ENCODE data around the gene PRXL2A.

PRXL2A gene

GRCh38 chr10:80433134-80433533 lies 24.8 kb downstream of the PRXL2A start:
- no peaks in the 10 kb centered on the region for H3K36me3 ChIP-seq (ENCODE audit: control insufficient read depth, insufficient read depth, low read length)
- no peaks in the 10 kb centered on the region for H3K9me3 ChIP-seq (ENCODE audit: control insufficient read depth, low read length)
- H3K4me3 ChIP-seq (ENCODE audit: low read length) = no peak overlapping the region
- no peak overlapping the region for H3K9ac ChIP-seq (ENCODE audit: low read length)
- peaks cover 8% of the 10 kb centered on the region for H3K4me1 ChIP-seq (ENCODE audit: control insufficient read depth, insufficient read depth, low read length)
- no peaks in the 10 kb centered on the region for H3K27me3 ChIP-seq (ENCODE audit: control insufficient read depth, insufficient read depth, low read length)

DNA sequence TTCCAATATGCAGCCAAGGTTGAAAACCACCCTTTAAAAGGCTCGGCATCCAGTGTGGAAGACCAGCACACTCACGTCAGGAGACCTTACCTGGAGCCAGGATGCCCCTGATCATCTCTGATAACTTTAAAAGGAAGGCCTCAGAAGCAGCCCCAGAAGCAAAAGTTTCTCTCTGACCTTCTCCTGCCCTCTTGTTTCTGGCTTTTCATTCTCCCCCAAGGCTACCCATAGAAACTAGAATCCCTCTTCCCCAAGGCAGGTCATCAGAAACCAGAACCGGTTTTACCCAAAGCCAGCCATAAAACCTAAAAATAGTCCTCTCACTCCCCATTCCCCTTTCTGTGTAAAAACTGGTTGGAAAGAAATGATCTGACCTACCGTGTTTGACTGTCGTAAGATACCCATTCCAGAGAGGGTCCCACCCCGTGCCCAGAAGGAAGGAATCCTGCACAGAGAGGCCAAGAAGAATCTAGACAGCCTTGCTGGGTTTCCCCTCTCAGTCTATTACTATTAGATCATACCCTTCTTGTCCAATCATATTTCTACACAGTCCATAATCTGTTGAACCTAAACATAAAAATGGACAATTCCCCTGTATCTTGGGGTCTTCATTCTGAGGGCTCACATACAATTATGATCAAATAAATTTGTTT lies 28.2 kb downstream of the PRXL2A start:
- no peak overlapping the region for H3K9ac ChIP-seq (ENCODE audit: low read length)

DNA sequence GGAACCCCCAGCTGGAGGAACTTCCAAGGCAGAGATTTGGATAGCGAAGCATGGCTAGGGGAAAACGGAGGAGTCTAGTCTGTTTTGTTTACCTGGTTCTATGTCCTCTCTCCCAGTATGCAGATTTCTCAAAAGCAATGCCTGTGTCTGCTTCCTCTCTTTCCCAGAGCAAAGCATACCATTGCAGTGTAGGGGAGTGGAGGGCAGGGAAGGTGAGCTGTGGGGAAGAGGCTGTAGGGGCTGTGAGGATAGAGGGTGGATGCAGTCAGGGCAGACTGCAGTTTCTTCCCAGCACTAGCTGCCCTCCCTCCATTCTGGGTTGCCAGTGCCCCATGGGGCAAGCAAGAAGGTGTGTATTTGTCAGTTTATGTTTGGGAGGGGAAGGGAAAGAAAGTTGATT lies 28.9 kb downstream of the PRXL2A start:
- H3K4me1 ChIP-seq (ENCODE audit: control insufficient read depth, insufficient read depth, low read length) = no peaks in the 10 kb centered on the region
- no peak overlapping the region for H3K4me3 ChIP-seq (ENCODE audit: low read length)
- H3K36me3 ChIP-seq (ENCODE audit: control insufficient read depth, insufficient read depth, low read length) = no peaks in the 10 kb centered on the region
- no peak overlapping the region for H3K9ac ChIP-seq (ENCODE audit: low read length)
- no peaks in the 10 kb centered on the region for H3K27me3 ChIP-seq (ENCODE audit: control insufficient read depth, insufficient read depth, low read length)
- no peaks in the 10 kb centered on the region for H3K9me3 ChIP-seq (ENCODE audit: control insufficient read depth, low read length)

More for the DNA sequence above, 28.2 kb downstream of the PRXL2A start:
- H3K4me3 ChIP-seq (ENCODE audit: low read length) = no peak overlapping the region
- no peaks in the 10 kb centered on the region for H3K4me1 ChIP-seq (ENCODE audit: control insufficient read depth, insufficient read depth, low read length)
- H3K27me3 ChIP-seq (ENCODE audit: control insufficient read depth, insufficient read depth, low read length) = no peaks in the 10 kb centered on the region
- no peaks in the 10 kb centered on the region for H3K9me3 ChIP-seq (ENCODE audit: control insufficient read depth, low read length)
- no peaks in the 10 kb centered on the region for H3K36me3 ChIP-seq (ENCODE audit: control insufficient read depth, insufficient read depth, low read length)

- no peak overlapping the region for H3K4me3 ChIP-seq (ENCODE audit: low read length)
- H3K9me3 ChIP-seq (ENCODE audit: control insufficient read depth, low read length) = no peaks in the 10 kb centered on the region
- H3K9ac ChIP-seq (ENCODE audit: low read length) = no peak overlapping the region
- H3K4me1 ChIP-seq (ENCODE audit: control insufficient read depth, insufficient read depth, low read length) = no peaks in the 10 kb centered on the region
- no peaks in the 10 kb centered on the region for H3K36me3 ChIP-seq (ENCODE audit: control insufficient read depth, insufficient read depth, low read length)
- no peaks in the 10 kb centered on the region for H3K27me3 ChIP-seq (ENCODE audit: control insufficient read depth, insufficient read depth, low read length)
Observed at GRCh38 chr10:80441831-80442230, 33.5 kb downstream of the PRXL2A start.

DNA sequence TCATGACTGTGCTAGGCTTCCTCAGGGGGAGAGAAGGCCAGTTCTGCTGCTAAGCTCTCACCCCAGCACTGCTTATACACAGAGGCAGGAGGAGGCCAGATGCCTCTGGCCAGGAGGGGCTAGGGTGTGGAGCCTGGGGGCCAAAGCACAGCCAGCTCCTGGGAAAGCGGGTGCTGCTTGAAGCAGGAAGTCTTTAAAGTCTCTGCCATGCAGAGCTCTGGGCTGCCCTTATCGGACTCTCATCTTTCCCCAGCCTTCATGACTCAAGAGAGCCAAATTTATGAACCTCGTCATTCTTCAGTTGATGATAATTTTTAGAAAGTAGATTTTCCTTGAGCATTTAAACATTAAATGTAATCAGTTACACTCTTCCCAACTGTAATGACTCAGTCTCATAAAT lies 34.5 kb downstream of the PRXL2A start:
- H3K27me3 ChIP-seq (ENCODE audit: control insufficient read depth, insufficient read depth, low read length) = no peaks in the 10 kb centered on the region
- no peaks in the 10 kb centered on the region for H3K9me3 ChIP-seq (ENCODE audit: control insufficient read depth, low read length)
- H3K9ac ChIP-seq (ENCODE audit: low read length) = no peak overlapping the region
- H3K4me1 ChIP-seq (ENCODE audit: control insufficient read depth, insufficient read depth, low read length) = no peaks in the 10 kb centered on the region
- no peak overlapping the region for H3K4me3 ChIP-seq (ENCODE audit: low read length)
- H3K36me3 ChIP-seq (ENCODE audit: control insufficient read depth, insufficient read depth, low read length) = no peaks in the 10 kb centered on the region

DNA sequence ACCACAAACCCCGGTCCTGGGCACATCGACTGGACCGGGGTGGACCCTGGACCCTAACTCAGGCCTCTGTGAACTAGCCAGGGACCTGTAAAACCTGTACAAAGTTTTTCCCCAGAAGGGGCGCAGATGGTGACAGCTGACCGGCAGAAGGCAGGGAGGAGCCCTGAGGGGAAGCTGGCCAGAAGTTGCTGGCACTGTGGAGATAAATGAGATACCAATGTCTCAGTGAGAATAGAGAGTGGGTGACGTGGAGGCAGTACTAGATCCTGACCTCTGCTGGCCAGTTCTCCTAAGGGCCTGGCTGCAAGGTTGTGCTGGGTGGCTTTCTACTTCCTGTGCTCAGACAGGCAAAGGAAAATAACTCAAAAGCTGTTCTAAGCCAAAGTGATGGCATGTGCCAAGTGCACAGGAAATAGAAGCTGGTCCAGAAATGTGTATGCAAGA lies 35.2 kb downstream of the PRXL2A start:
- no peak overlapping the region for H3K4me3 ChIP-seq (ENCODE audit: low read length)
- no peaks in the 10 kb centered on the region for H3K9me3 ChIP-seq (ENCODE audit: control insufficient read depth, low read length)
- no peaks in the 10 kb centered on the region for H3K4me1 ChIP-seq (ENCODE audit: control insufficient read depth, insufficient read depth, low read length)
- H3K9ac ChIP-seq (ENCODE audit: low read length) = no peak overlapping the region
- H3K36me3 ChIP-seq (ENCODE audit: control insufficient read depth, insufficient read depth, low read length) = no peaks in the 10 kb centered on the region
- H3K27me3 ChIP-seq (ENCODE audit: control insufficient read depth, insufficient read depth, low read length) = no peaks in the 10 kb centered on the region

GRCh38 chr10:80444124-80444523 lies 35.8 kb downstream of the PRXL2A start:
- H3K9ac ChIP-seq (ENCODE audit: low read length) = no peak overlapping the region
- H3K36me3 ChIP-seq (ENCODE audit: control insufficient read depth, insufficient read depth, low read length) = no peaks in the 10 kb centered on the region
- no peaks in the 10 kb centered on the region for H3K27me3 ChIP-seq (ENCODE audit: control insufficient read depth, insufficient read depth, low read length)
- no peaks in the 10 kb centered on the region for H3K4me1 ChIP-seq (ENCODE audit: control insufficient read depth, insufficient read depth, low read length)
- no peak overlapping the region for H3K4me3 ChIP-seq (ENCODE audit: low read length)
- H3K9me3 ChIP-seq (ENCODE audit: control insufficient read depth, low read length) = no peaks in the 10 kb centered on the region

DNA sequence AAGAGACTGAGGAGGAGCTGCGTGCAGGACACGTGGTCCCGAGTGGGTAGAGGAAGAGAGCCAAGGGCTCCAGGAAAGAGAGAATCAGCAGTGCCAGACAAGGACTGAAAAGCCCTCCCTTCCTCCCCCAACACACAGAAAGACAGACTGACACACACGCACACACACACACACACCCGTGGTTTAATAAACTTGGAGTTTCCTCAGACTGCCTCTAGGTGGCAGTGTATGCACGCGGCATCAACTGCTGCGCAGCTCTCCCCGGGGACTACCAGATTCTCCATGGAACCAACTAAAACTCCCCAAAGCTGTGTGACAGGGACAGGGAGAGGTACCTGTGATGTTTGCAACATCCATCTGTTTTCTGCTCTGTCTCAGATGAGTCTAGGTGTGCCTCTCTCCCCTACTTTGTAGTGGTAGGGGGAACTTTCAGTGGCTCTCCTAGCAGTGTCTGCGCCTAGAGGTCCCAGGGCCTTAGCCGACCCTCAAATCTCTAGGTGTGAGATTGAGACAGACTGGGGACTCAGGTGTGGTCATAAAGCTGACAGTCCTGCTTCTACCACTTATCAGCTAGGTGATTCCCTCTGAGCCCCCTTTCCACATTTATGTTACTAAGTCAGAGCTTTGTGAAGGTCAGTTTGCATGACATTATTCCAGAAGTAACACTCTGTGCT lies 36.4 kb downstream of the PRXL2A start:
- H3K4me1 ChIP-seq (ENCODE audit: control insufficient read depth, insufficient read depth, low read length) = no peaks in the 10 kb centered on the region
- H3K27me3 ChIP-seq (ENCODE audit: control insufficient read depth, insufficient read depth, low read length) = no peaks in the 10 kb centered on the region
- H3K9me3 ChIP-seq (ENCODE audit: control insufficient read depth, low read length) = no peaks in the 10 kb centered on the region
- H3K4me3 ChIP-seq (ENCODE audit: low read length) = no peak overlapping the region
- no peak overlapping the region for H3K9ac ChIP-seq (ENCODE audit: low read length)
- H3K36me3 ChIP-seq (ENCODE audit: control insufficient read depth, insufficient read depth, low read length) = no peaks in the 10 kb centered on the region

DNA sequence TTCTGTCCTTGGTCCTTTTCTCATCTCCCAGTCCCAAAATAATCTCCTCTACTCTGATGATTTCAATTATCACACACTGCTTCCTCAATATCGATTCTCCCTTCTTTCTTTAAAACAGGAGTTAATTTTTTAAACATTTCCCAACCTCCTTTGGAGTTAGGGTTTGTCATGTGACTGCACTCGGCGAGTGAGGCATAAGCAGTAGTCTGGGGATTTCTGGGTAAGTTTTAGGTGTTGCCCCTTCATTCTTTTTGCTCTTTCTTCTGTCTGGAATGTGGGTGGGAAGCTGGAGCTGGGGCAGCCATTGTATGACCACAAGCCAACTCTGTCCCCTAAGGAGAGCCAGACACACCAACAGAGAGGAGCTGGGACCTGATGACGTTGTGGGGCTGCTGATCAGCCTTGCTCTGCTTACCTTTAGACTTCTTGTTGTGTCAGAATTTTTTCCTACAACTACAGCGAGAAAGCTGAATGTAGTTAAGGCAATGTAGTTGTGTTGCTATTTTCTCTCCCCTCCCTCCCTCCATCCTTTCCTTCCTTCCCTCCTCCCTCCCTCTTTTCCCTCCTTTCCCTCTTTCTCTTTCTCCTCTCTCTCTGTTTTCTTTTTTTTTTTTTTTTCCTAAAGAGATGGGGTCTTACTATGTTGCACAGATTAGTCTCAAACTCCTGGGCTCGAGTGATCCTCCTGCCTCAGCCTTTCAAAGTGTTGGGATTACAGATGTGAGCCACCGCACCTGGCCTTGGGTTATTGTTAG lies 39.3 kb downstream of the PRXL2A start:
- no peaks in the 10 kb centered on the region for H3K36me3 ChIP-seq (ENCODE audit: control insufficient read depth, insufficient read depth, low read length)
- no peak overlapping the region for H3K4me3 ChIP-seq (ENCODE audit: low read length)
- H3K9ac ChIP-seq (ENCODE audit: low read length) = no peak overlapping the region
- H3K4me1 ChIP-seq (ENCODE audit: control insufficient read depth, insufficient read depth, low read length) = no peaks in the 10 kb centered on the region
- H3K27me3 ChIP-seq (ENCODE audit: control insufficient read depth, insufficient read depth, low read length) = no peaks in the 10 kb centered on the region
- H3K9me3 ChIP-seq (ENCODE audit: control insufficient read depth, low read length) = no peaks in the 10 kb centered on the region

DNA sequence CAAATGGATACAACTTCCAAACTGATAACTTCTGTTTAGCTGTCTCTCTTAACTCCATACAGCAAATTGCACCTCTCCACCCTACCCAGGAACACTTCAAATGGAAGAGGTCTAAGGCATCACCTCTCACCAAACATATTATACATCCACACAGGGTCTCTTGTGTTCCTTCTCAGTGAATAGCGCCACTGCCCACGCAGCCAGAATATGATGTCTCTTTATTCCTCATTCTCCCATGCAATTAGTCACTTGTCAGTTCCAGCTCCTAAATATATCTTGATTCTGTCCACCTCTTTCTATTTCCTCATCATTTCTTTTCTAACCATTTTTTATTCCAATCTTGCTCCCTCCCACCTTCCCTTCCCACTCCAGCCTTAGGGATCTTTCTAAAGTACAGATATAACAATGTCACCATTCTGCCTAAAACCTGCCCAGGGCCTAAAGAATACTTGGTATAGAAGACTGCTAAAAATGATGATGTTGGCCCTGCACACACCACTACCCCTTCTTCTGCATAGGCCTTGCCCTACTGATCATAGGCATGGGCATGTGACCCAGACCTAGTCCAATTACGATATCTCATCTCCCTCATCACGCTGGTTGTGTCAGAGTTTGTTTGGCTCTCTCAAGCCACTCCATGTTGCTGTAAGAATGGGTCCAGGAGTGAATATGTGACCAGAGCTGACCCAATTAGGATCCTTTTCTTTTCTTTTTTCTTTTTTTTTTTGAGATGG lies 40.0 kb downstream of the PRXL2A start:
- no peaks in the 10 kb centered on the region for H3K27me3 ChIP-seq (ENCODE audit: control insufficient read depth, insufficient read depth, low read length)
- no peaks in the 10 kb centered on the region for H3K4me1 ChIP-seq (ENCODE audit: control insufficient read depth, insufficient read depth, low read length)

GRCh38 chr10:80449520-80449919 lies 41.2 kb downstream of the PRXL2A start:
- H3K9ac ChIP-seq (ENCODE audit: low read length) = no peak overlapping the region
- no peaks in the 10 kb centered on the region for H3K36me3 ChIP-seq (ENCODE audit: control insufficient read depth, insufficient read depth, low read length)
- no peaks in the 10 kb centered on the region for H3K9me3 ChIP-seq (ENCODE audit: control insufficient read depth, low read length)
- H3K4me3 ChIP-seq (ENCODE audit: low read length) = no peak overlapping the region
- H3K27me3 ChIP-seq (ENCODE audit: control insufficient read depth, insufficient read depth, low read length) = no peaks in the 10 kb centered on the region
- H3K4me1 ChIP-seq (ENCODE audit: control insufficient read depth, insufficient read depth, low read length) = no peaks in the 10 kb centered on the region

More for the DNA sequence above, 40.0 kb downstream of the PRXL2A start:
- H3K36me3 ChIP-seq (ENCODE audit: control insufficient read depth, insufficient read depth, low read length) = no peaks in the 10 kb centered on the region
- H3K4me3 ChIP-seq (ENCODE audit: low read length) = no peak overlapping the region
- no peak overlapping the region for H3K9ac ChIP-seq (ENCODE audit: low read length)
- H3K9me3 ChIP-seq (ENCODE audit: control insufficient read depth, low read length) = no peaks in the 10 kb centered on the region

DNA sequence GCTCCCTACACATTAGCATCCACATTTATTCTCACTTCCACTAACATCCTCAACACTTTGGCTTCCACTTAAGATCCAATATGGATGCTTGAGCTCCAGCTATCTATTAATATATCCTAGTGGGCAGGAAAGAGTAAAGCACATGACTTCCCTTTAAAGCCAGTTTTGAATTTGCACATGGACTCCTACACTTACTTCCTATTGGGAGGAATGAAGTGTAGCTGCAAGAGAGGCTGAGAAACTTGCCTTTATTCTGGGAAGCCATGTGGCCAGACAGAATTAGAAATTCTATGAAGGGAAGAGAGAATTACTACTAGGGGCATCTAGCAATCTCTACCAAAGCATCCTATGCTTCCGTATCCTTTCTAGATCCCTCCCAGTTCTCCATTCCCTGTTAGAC lies 42.8 kb downstream of the PRXL2A start:
- H3K27me3 ChIP-seq (ENCODE audit: control insufficient read depth, insufficient read depth, low read length) = no peaks in the 10 kb centered on the region
- H3K36me3 ChIP-seq (ENCODE audit: control insufficient read depth, insufficient read depth, low read length) = no peaks in the 10 kb centered on the region
- no peaks in the 10 kb centered on the region for H3K9me3 ChIP-seq (ENCODE audit: control insufficient read depth, low read length)
- no peak overlapping the region for H3K4me3 ChIP-seq (ENCODE audit: low read length)
- H3K4me1 ChIP-seq (ENCODE audit: control insufficient read depth, insufficient read depth, low read length) = peaks cover 10% of the 10 kb centered on the region
- no peak overlapping the region for H3K9ac ChIP-seq (ENCODE audit: low read length)

Data from mucosa of stomach (tissue), 1 donor.